Activated CD4-positive, alpha-beta T cell treated with anti-CD3 and anti-CD28 coated beads for 4 hours (primary cell): ENCODE measurements around the gene FBXW2.
A peak's percentile ranks its signal among the peaks of the same experiment; 100 is the strongest.

Source experiments
- DNase-seq, 2 donors: peaks; one replicate each; pipeline ENCODE4 v3.0.0-alpha.2; 2020

FBXW2 gene

GRCh38 chr9:120741191-120741590, 52.0 kb downstream of the FBXW2 start:
- no peak for DNase-seq

- no peak for DNase-seq
These were observed 53.1 kb downstream of the FBXW2 start for GRCh38 chr9:120740132-120740531.

GRCh38 chr9:120737416-120738165, 55.6 kb downstream of the FBXW2 start:
- no peak for DNase-seq

GRCh38 chr9:120736881-120737280, 56.3 kb downstream of the FBXW2 start:
- no peak for DNase-seq

- DNase-seq: no peak
These were observed 57.6 kb downstream of the FBXW2 start for GRCh38 chr9:120735415-120736126.

- no peak for DNase-seq
These were observed 58.4 kb downstream of the FBXW2 start for GRCh38 chr9:120734607-120735410.

GRCh38 chr9:120733190-120733589, 60.0 kb downstream of the FBXW2 start:
- no peak for DNase-seq

GRCh38 chr9:120730654-120731514, 62.3 kb downstream of the FBXW2 start:
- no peak for DNase-seq

- no peak for DNase-seq
These were observed 63.4 kb downstream of the FBXW2 start for GRCh38 chr9:120729791-120730241.

GRCh38 chr9:120726484-120726883, 66.7 kb downstream of the FBXW2 start:
- no peak for DNase-seq

GRCh38 chr9:120725907-120726306, 67.3 kb downstream of the FBXW2 start:
- no peak for DNase-seq

- no peak for DNase-seq
These were observed 68.3 kb downstream of the FBXW2 start for GRCh38 chr9:120724757-120725400.

- no peak for DNase-seq
These were observed 69.7 kb downstream of the FBXW2 start for GRCh38 chr9:120723565-120723964.

GRCh38 chr9:120720404-120720803, 72.8 kb downstream of the FBXW2 start:
- DNase-seq: no peak

GRCh38 chr9:120718316-120718715, 74.9 kb downstream of the FBXW2 start:
- DNase-seq: no peak

- DNase-seq: no peak
These were observed 76.0 kb downstream of the FBXW2 start for GRCh38 chr9:120717176-120717575.

- no peak for DNase-seq
These were observed 76.7 kb downstream of the FBXW2 start for GRCh38 chr9:120716483-120716882.

- no peak for DNase-seq
These were observed 77.8 kb downstream of the FBXW2 start for GRCh38 chr9:120715389-120715924.

GRCh38 chr9:120714846-120715388, 78.3 kb downstream of the FBXW2 start:
- DNase-seq: no peak

- DNase-seq: peak; percentile 95
These were observed 78.9 kb downstream of the FBXW2 start, which contains the start of gene MEGF9 for GRCh38 chr9:120714088-120714845. MEGF9 (minus strand) TSS chr9:120714470; CDS start chr9:120714358, 112 bp downstream.
